ENCODE results near the gene DEAF1. TPM values are rescaled to one million over a fixed set of nuclear protein-coding genes. Genes with fewer than 3 reads are reported as not detected.

Gene DEAF1
- total and polyA plus RNA-seq, 10 of the 15 experiments (the other 5 are each of a cell fraction or from before 2014, with no cell fraction given) = 0.68 to 51.3 (median 25.9) TPM

- POLR2A ChIA-PET = interaction anchor here (0.5 kb wide), 1 partner anchor 106 kb away, joined by 4 read pairs; no protein-coding TSS in a partner anchor
- Histone ChIP-seq H3K9me3 (replicated peaks; ENCODE audit: control insufficient read depth, insufficient read depth, low read length) (no peaks in the 10 kb centered on the region), H3K27ac (ENCODE audit: control insufficient read depth, insufficient read depth) (no peak overlapping the region), H3K9ac (ENCODE audit: control insufficient read depth, insufficient read depth, low read length) (no peak overlapping the region), H3K79me2 (ENCODE audit: control insufficient read depth, insufficient read depth, low read length) (peaks cover 11% of the 10 kb centered on the region), H4K20me1 (ENCODE audit: control insufficient read depth, insufficient read depth) (no peaks in the 10 kb centered on the region), H2AFZ (ENCODE audit: control insufficient read depth, low read depth, low read length) (no peak overlapping the region), H3K36me3 (ENCODE audit: control insufficient read depth in 2 of 2, insufficient read depth in 2 of 2, low read length in 1 of 2) (no peaks in the 10 kb centered on the region; a peak in 1 of 4 replicates), H3K4me3 (no peak overlapping the region), H3K27me3 (replicated peaks in 1 of 2; ENCODE audit: control insufficient read depth in 2 of 2, insufficient read depth in 2 of 2, low read length in 1 of 2) (no peaks in the 10 kb centered on the region), H3K4me2 (ENCODE audit: control insufficient read depth, insufficient read depth) (no peak overlapping the region), H3K4me1 (ENCODE audit: control insufficient read depth, insufficient read depth, low read length) (peaks cover 4% of the 10 kb centered on the region)
- RAD21 ChIA-PET (ENCODE audit: unreplicated experiment) = no interaction called here
- SMC1A ChIA-PET (ENCODE audit: uncharacterized antibody, unreplicated experiment) = no interaction called here
- 89% methylated on average over 20 of the region's 22 CpGs for WGBS (ENCODE audit: insufficient coverage, insufficient replicate concordance, low lambda C conversion rate, missing lambda C conversion rate)
- ATAC-seq (no peak), DNase-seq (ENCODE audit: low read depth, low spot score) (no peak), FAIRE-seq (no peak)
- in situ Hi-C loops (cut with MboI) = no loop called here
- no peak for TF ChIP-seq HDGF (IDR thresholded peaks at IDR 0.05)
- no peak for TF ChIP-seq MYB (IDR thresholded peaks at IDR 0.05; ENCODE audit: borderline replicate concordance, low read depth, low read length)
- no peak for TF ChIP-seq RBBP5 (conservative IDR thresholded peaks at IDR 0.05)
- TF ChIP-seq, protein P1, sequence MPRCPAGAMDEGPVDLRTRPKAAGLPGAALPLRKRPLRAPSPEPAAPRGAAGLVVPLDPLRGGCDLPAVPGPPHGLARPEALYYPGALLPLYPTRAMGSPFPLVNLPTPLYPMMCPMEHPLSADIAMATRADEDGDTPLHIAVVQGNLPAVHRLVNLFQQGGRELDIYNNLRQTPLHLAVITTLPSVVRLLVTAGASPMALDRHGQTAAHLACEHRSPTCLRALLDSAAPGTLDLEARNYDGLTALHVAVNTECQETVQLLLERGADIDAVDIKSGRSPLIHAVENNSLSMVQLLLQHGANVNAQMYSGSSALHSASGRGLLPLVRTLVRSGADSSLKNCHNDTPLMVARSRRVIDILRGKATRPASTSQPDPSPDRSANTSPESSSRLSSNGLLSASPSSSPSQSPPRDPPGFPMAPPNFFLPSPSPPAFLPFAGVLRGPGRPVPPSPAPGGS (IDR thresholded peaks at IDR 0.05; ENCODE audit: borderline replicate concordance, insufficient read depth, low read depth, low read length, poor library complexity, severe bottlenecking) = no peak
- no peak for TF ChIP-seq ZNF207 (IDR thresholded peaks at IDR 0.05; ENCODE audit: borderline replicate concordance)
- TF ChIP-seq, protein P2, sequence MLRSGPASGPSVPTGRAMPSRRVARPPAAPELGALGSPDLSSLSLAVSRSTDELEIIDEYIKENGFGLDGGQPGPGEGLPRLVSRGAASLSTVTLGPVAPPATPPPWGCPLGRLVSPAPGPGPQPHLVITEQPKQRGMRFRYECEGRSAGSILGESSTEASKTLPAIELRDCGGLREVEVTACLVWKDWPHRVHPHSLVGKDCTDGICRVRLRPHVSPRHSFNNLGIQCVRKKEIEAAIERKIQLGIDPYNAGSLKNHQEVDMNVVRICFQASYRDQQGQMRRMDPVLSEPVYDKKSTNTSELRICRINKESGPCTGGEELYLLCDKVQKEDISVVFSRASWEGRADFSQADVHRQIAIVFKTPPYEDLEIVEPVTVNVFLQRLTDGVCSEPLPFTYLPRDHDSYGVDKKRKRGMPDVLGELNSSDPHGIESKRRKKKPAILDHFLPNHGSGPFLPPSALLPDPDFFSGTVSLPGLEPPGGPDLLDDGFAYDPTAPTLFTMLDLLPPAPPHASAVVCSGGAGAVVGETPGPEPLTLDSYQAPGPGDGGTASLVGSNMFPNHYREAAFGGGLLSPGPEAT (IDR thresholded peaks at IDR 0.05; ENCODE audit: low read depth) = no peak
- TF ChIP-seq, protein P3, sequence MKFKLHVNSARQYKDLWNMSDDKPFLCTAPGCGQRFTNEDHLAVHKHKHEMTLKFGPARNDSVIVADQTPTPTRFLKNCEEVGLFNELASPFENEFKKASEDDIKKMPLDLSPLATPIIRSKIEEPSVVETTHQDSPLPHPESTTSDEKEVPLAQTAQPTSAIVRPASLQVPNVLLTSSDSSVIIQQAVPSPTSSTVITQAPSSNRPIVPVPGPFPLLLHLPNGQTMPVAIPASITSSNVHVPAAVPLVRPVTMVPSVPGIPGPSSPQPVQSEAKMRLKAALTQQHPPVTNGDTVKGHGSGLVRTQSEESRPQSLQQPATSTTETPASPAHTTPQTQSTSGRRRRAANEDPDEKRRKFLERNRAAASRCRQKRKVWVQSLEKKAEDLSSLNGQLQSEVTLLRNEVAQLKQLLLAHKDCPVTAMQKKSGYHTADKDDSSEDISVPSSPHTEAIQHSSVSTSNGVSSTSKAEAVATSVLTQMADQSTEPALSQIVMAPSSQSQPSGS (IDR thresholded peaks at IDR 0.05; ENCODE audit: low read length) = no peak
- TF ChIP-seq PML (IDR thresholded peaks at IDR 0.05; ENCODE audit: low read length) = no peak
- no peak for TF ChIP-seq HDAC6 (IDR thresholded peaks at IDR 0.05; ENCODE audit: unreplicated experiment)
- no peak for TF ChIP-seq E4F1 (IDR thresholded peaks at IDR 0.05; ENCODE audit: borderline replicate concordance, partially characterized antibody)
- TF ChIP-seq IRF4 (IDR thresholded peaks at IDR 0.05; ENCODE audit: low read depth, low read length) = no peak
- TF ChIP-seq RFX5 (IDR thresholded peaks at IDR 0.05; ENCODE audit: low read depth, low read length) = no peak
- TF ChIP-seq ZNF217 (IDR thresholded peaks at IDR 0.05) = no peak
- no peak for TF ChIP-seq KAT2A (conservative IDR thresholded peaks at IDR 0.05; ENCODE audit: control insufficient read depth, low read depth, low read length)
- BruUV-seq (replicated peaks) = no TSS peak
- intact Hi-C loops (cut with micrococcal nuclease; ENCODE audit: unreplicated experiment) = loop anchor here (5.0 kb wide), 1 partner anchor 103 kb away; no protein-coding TSS in a partner anchor
- CTCF ChIA-PET = no interaction called here
Observed at GRCh38 chr11:619628-620050, 75.4 kb downstream of the DEAF1 start.

All from GM12878 (cell line).